Astrocyte (in vitro differentiated cells and primary cell): Measurements from ENCODE around the gene MPO. TPM values are rescaled to one million over a fixed set of nuclear protein-coding genes. Genes with fewer than 3 reads are reported as not detected.

ENCODE experiments used
- DNase-seq: peaks from one replicate; pipeline ENCODE4 v3.0.0-alpha.2; 2010; ENCODE audit warnings: low read depth
- FAIRE-seq: peaks from 2 replicates; lab custom pipeline; 2011; peaks lifted over from hg19 to GRCh38; lab: Jason Lieb, UNC
- H2AFZ ChIP-seq: 2 replicates; pipeline ENCODE4 v1.6.0; 2012; ENCODE audit warnings: low read depth, low read length, inconsistent platforms
- H3K27ac ChIP-seq: 2 replicates; pipeline ENCODE4 v1.5.1; 2011; ENCODE audit warnings: low read depth, low read length, inconsistent platforms
- H3K27me3 ChIP-seq: 2 replicates; pipeline ENCODE4 v1.6.0; 2011; ENCODE audit warnings: low read length, inconsistent platforms; ENCODE audit not compliant: insufficient read depth
- H3K36me3 ChIP-seq: 2 replicates; pipeline ENCODE4 v1.5.1; 2011; ENCODE audit warnings: low read length, inconsistent platforms; ENCODE audit not compliant: insufficient read depth
- H3K4me1 ChIP-seq: 2 replicates; pipeline ENCODE4 v1.5.1; 2011; ENCODE audit warnings: low read length, inconsistent platforms; ENCODE audit not compliant: insufficient read depth
- H3K4me2 ChIP-seq: 2 replicates; pipeline ENCODE4 v1.6.0; 2012; ENCODE audit warnings: low read length, inconsistent platforms
- H3K4me3 ChIP-seq: 2 replicates; pipeline ENCODE4 v1.5.1; 2011; ENCODE audit warnings: low read depth, mild to moderate bottlenecking, low read length, inconsistent platforms; ENCODE audit not compliant: insufficient read depth
- H3K79me2 ChIP-seq: 2 replicates; pipeline ENCODE4 v1.6.0; 2012; ENCODE audit warnings: mild to moderate bottlenecking, low read length, inconsistent platforms; ENCODE audit not compliant: insufficient read depth
- H3K9ac ChIP-seq: 2 replicates; pipeline ENCODE4 v1.6.0; 2012; ENCODE audit warnings: mild to moderate bottlenecking, low read length, inconsistent platforms
- H3K9me3 ChIP-seq: 2 replicates; pipeline ENCODE4 v1.5.1; 2012; ENCODE audit warnings: low read depth, mild to moderate bottlenecking, low read length, inconsistent platforms; ENCODE audit not compliant: insufficient read depth
- H4K20me1 ChIP-seq: 2 replicates; pipeline ENCODE4 v1.6.0; 2012; ENCODE audit warnings: low read length, inconsistent platforms; ENCODE audit not compliant: insufficient read depth
- H3K27ac Mint-ChIP-seq: one replicate; pipeline ENCODE4 v1.8.0; 2021; ENCODE audit warnings: mild to moderate bottlenecking, mixed read lengths; ENCODE audit not compliant: unreplicated experiment
- H3K27me3 Mint-ChIP-seq: one replicate; pipeline ENCODE4 v1.8.0; 2021; ENCODE audit warnings: low read depth, mixed read lengths; ENCODE audit not compliant: unreplicated experiment
- H3K36me3 Mint-ChIP-seq: one replicate; pipeline ENCODE4 v1.8.0; 2021; ENCODE audit warnings: low read depth, mixed read lengths; ENCODE audit not compliant: unreplicated experiment
- H3K4me1 Mint-ChIP-seq: one replicate; pipeline ENCODE4 v1.8.0; 2021; ENCODE audit warnings: low read depth, mixed read lengths; ENCODE audit not compliant: unreplicated experiment
- H3K4me3 Mint-ChIP-seq: one replicate; pipeline ENCODE4 v1.8.0; 2021; ENCODE audit warnings: mild to moderate bottlenecking, moderate library complexity, mixed read lengths; ENCODE audit not compliant: unreplicated experiment
- H3K9me3 Mint-ChIP-seq: one replicate; pipeline ENCODE4 v1.8.0; 2021; ENCODE audit warnings: mild to moderate bottlenecking, mixed read lengths; ENCODE audit not compliant: unreplicated experiment
- EZH2 ChIP-seq: IDR thresholded peaks from 2 replicates; pipeline ENCODE4 v1.6.1; 2012; ENCODE audit warnings: mild to moderate bottlenecking, low read length, inconsistent platforms; ENCODE audit not compliant: insufficient read depth
- total RNA-seq: library from RNA; stranded (reverse); gene quantifications from 2 replicates; pipeline ENCODE4 v1.2.1, GENCODE V29; 2021
- TF ChIP-seq, protein P1 (sequence below): IDR thresholded peaks from 2 replicates; pipeline ENCODE4 v1.5.1; 2011; ENCODE audit warnings: low read depth, mild to moderate bottlenecking, inconsistent platforms, low read length, moderate library complexity; ENCODE audit not compliant: insufficient read depth

Gene MPO
- total RNA-seq, 1 donor from 2014 or later: not detected

DNA sequence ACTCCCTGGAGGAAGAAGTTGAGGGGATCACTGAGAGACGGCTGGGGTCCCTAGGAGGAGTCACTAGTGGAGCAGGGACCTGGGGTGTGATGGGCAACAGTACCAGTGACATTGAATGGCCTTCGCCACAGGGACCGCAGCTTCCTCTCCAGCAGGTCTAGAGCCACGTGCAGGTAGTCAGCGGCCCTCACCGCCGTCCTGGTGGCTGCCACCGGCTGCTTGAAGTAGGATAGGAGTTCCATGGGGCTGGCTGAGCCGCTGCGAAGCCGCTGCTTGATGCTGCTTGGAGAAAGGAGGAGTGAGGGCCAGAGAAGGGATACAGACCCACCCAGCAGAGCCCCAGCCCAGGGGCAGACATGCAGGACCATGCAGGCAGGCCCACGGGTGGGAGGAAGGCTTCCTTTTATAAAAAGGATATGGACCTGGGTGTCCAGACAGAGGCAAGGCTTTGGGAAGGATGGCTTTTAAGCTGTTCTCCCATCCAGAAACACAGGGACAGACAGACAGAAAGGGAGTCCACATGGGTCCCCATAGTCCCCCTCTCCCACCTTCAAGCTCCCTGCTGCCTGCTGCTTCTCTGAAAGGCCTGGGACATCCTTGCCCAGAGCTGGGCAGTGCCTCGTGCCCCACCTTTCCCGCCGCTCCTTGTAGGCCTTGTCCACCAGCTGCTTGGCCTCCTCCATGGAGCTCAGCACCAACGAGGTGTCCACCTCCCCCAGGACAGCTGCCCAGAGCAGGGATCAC lies 827 bp downstream of the MPO start:
- FAIRE-seq (no peak), DNase-seq (no peak)
- Mint-ChIP-seq H3K4me1 (peaks cover 1% of the 10 kb centered on the region), H3K27me3 (peaks cover 32% of the 10 kb centered on the region), H3K27ac (no peak overlapping the region), H3K4me3 (no peak overlapping the region), H3K9me3 (no peaks in the 10 kb centered on the region), H3K36me3 (no peaks in the 10 kb centered on the region)
- H3K27ac ChIP-seq: no peak overlapping the region
- H4K20me1 ChIP-seq: no peaks in the 10 kb centered on the region
- H3K4me1 ChIP-seq: no peaks in the 10 kb centered on the region
- H3K4me2 ChIP-seq: no peak overlapping the region
- no peaks in the 10 kb centered on the region for H3K79me2 ChIP-seq
- no peaks in the 10 kb centered on the region for H3K9me3 ChIP-seq
- TF ChIP-seq, protein P1, sequence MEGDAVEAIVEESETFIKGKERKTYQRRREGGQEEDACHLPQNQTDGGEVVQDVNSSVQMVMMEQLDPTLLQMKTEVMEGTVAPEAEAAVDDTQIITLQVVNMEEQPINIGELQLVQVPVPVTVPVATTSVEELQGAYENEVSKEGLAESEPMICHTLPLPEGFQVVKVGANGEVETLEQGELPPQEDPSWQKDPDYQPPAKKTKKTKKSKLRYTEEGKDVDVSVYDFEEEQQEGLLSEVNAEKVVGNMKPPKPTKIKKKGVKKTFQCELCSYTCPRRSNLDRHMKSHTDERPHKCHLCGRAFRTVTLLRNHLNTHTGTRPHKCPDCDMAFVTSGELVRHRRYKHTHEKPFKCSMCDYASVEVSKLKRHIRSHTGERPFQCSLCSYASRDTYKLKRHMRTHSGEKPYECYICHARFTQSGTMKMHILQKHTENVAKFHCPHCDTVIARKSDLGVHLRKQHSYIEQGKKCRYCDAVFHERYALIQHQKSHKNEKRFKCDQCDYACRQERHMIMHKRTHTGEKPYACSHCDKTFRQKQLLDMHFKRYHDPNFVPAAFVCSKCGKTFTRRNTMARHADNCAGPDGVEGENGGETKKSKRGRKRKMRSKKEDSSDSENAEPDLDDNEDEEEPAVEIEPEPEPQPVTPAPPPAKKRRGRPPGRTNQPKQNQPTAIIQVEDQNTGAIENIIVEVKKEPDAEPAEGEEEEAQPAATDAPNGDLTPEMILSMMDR: no peak
- no peak for TF ChIP-seq EZH2
- peaks cover 23% of the 10 kb centered on the region for H3K27me3 ChIP-seq
- H3K9ac ChIP-seq: no peak overlapping the region
- H3K4me3 ChIP-seq: no peak overlapping the region
- H2AFZ ChIP-seq: no peak overlapping the region
- H3K36me3 ChIP-seq: no peaks in the 10 kb centered on the region

DNA sequence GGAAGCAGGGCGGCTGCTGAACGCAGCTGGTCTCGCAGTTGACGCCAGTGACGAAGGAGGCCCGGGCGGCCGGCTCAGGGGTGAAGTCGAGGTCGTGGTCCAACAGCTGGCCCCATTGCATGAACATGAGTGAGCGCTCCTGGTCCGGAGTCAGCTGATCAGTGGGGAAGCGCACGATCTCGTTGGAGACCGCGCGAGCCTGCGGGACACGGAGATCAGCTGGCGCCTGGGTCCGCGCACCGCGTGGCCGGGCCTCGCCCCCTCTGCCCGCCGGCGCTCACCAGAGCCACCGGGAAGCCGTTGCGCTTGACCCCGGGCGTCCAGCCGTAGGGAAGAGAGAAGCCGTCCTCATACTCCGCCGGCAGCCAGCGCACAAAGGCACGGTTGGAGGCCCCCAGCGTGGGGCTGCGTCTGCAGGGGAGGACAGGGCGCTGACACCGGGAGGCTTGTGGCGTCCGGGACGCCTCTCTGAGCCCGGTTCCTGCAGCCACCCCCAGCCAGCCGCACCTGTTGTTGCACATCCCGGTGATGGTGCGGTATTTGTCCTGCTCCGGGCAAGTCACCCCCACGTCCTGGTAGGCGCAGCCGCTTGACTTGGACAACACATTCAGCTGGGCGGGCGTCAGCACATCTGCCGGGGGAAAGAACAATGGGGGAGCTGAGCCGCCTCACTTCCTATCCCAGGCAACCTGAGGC lies 1.6 kb downstream of the MPO start:
- Histone ChIP-seq H3K4me1 (no peaks in the 10 kb centered on the region), H3K27me3 (peaks cover 19% of the 10 kb centered on the region), H4K20me1 (no peaks in the 10 kb centered on the region), H3K27ac (no peak overlapping the region), H3K4me2 (peak overlapping the region; percentile 36), H3K9ac (no peak overlapping the region), H3K9me3 (no peaks in the 10 kb centered on the region), H2AFZ (peak overlapping the region; percentile 26), H3K79me2 (no peaks in the 10 kb centered on the region), H3K4me3 (no peak overlapping the region), H3K36me3 (no peaks in the 10 kb centered on the region)
- H3K4me3 Mint-ChIP-seq: no peak overlapping the region
- no peak overlapping the region for H3K27ac Mint-ChIP-seq
- DNase-seq (peak; percentile 4), FAIRE-seq (no peak)
- H3K9me3 Mint-ChIP-seq: no peaks in the 10 kb centered on the region
- no peaks in the 10 kb centered on the region for H3K36me3 Mint-ChIP-seq
- no peaks in the 10 kb centered on the region for H3K4me1 Mint-ChIP-seq
- H3K27me3 Mint-ChIP-seq: peaks cover 35% of the 10 kb centered on the region
- TF ChIP-seq, protein P1: no peak
- TF ChIP-seq EZH2: no peak

DNA sequence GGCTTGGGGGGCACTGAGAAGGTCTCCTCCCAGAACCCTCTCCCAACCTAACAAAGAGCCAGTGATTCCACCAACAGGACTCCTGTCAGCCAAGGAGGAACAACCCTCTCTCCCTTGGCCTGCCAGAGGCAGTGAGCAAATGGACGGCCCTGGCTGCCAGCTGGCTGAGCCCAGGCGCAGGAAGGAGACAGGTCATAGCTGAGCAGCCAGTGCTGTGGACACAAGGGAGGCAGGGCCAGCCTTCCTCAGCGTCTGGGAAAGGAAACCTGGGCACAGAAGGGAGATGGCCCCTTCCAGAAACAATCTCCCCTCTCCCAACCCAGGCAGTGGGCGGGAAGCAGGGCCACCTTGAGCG lies 2.1 kb downstream of the MPO start:
- Mint-ChIP-seq H3K4me3 (no peak overlapping the region), H3K4me1 (no peaks in the 10 kb centered on the region), H3K9me3 (no peaks in the 10 kb centered on the region), H3K27me3 (peaks cover 38% of the 10 kb centered on the region), H3K27ac (no peak overlapping the region), H3K36me3 (no peaks in the 10 kb centered on the region)
- FAIRE-seq (no peak), DNase-seq (no peak)
- Histone ChIP-seq H4K20me1 (no peaks in the 10 kb centered on the region), H3K36me3 (no peaks in the 10 kb centered on the region), H2AFZ (peak overlapping the region; percentile 26), H3K27ac (no peak overlapping the region), H3K4me3 (no peak overlapping the region), H3K9ac (no peak overlapping the region), H3K9me3 (no peaks in the 10 kb centered on the region), H3K79me2 (no peaks in the 10 kb centered on the region), H3K4me2 (peak overlapping the region; percentile 36), H3K27me3 (peaks cover 14% of the 10 kb centered on the region), H3K4me1 (no peaks in the 10 kb centered on the region)
- no peak for TF ChIP-seq EZH2
- TF ChIP-seq, protein P1: no peak
